Sigmoid colon (tissue), 7 donors: ENCODE measurements around the gene DUSP9. TPM values are rescaled to one million over a fixed set of nuclear protein-coding genes. Genes with fewer than 3 reads are reported as not detected.
A peak's percentile ranks its signal among the peaks of the same experiment; 100 is the strongest.

Experiments used
- DNase-seq: peaks from one replicate; pipeline ENCODE4 v3.0.0-alpha.2; 2019
- H3K27ac ChIP-seq, 4 donors: fragments of 200-600 bp; sonication (generic); one replicate each; pipeline ENCODE4 v1.5.1; 2016 to 2019; ENCODE audit warnings: mild to moderate bottlenecking in 1 of 4
- H3K27me3 ChIP-seq, 3 donors: fragments of 200-600 bp; sonication (generic); one replicate each; pipeline ENCODE4 v1.5.1; 2019; ENCODE audit warnings: mild to moderate bottlenecking in 1 of 3
- H3K36me3 ChIP-seq, 4 donors: fragments of 200-600 bp; sonication (generic); one replicate each; pipeline ENCODE4 v1.5.1; 2016 to 2019
- H3K4me1 ChIP-seq, 4 donors: fragments of 200-600 bp; sonication (generic); one replicate each; pipeline ENCODE4 v1.5.1; 2017 to 2019
- H3K4me3 ChIP-seq, 4 donors: fragments of 200-600 bp; sonication (generic); one replicate each; pipeline ENCODE4 v1.5.1; 2017 to 2019; ENCODE audit warnings: mild to moderate bottlenecking in 2 of 4, moderate library complexity in 1 of 4
- H3K9me3 ChIP-seq, 4 donors: fragments of 200-600 bp in 3 of 4; sonication (generic) in 3 of 4; one replicate each; pipeline versions ENCODE4 v1.5.1 to v1.6.1; 2013 to 2019
- EP300 ChIP-seq, 4 donors: sonication (generic); formaldehyde crosslinking; IDR thresholded peaks; one replicate each; pipeline ENCODE4 v1.6.1; 2017; ENCODE audit warnings: antibody characterized with exemption in 4 of 4
- POLR2A ChIP-seq, 2 donors: fragments of 450-650 bp; IDR thresholded peaks; one replicate each; pipeline ENCODE4 v1.6.1; 2016; ENCODE audit warnings: antibody characterized with exemption in 2 of 2, mild to moderate bottlenecking in 2 of 2, moderate library complexity in 2 of 2
- POLR2AphosphoS5 ChIP-seq, 4 donors: sonication (generic); formaldehyde crosslinking; IDR thresholded peaks; one replicate each; pipeline ENCODE4 v1.6.1; 2017; ENCODE audit warnings: antibody characterized with exemption in 4 of 4
- WGBS, 2 donors: extraction: QIAGEN DNeasy Blood & Tissue Kit; methylation state at CpG; one replicate each; pipeline ENCODE4 v1.1.7; 2013; 5-methylcytosine and 5-hydroxymethylcytosine counted together
- intact Hi-C: fragments of 100-400 bp; cut with DNase I; formaldehyde crosslinking; loops from one replicate; pipeline ENCODE4 v1.15.1; 2023
- polyA plus RNA-seq, 3 donors: library from polyadenylated mRNA; stranded (reverse); fragments of 200-250 nt; gene quantifications; one replicate each; pipeline ENCODE4 v1.2.3, GENCODE V29; 2013
- total RNA-seq, 4 donors: library from RNA; depleted of rRNA; stranded (reverse); fragments of >200 nt; gene quantifications; one replicate each; pipeline ENCODE4 v1.1.0, GENCODE V29; 2016
- TF ChIP-seq, protein P1 (sequence below), 4 experiments: fragments of 450-650 bp in 3 of 4; fragments of 200-600 bp in 1 of 4; IDR thresholded peaks; one replicate each; pipeline ENCODE4 v1.5.1; 2016 to 2019; ENCODE audit warnings: antibody characterized with exemption in 4 of 4, mild to moderate bottlenecking in 3 of 4, moderate library complexity in 2 of 4
- donor health status: healthy with polysubstance abuse.
- donor health status: Bipolar disorder and iron deficiency.
- donor health status: healthy.

Gene DUSP9
- total and polyA plus RNA-seq, 7 donors = 0.06 TPM; not detected in 6

DNA sequence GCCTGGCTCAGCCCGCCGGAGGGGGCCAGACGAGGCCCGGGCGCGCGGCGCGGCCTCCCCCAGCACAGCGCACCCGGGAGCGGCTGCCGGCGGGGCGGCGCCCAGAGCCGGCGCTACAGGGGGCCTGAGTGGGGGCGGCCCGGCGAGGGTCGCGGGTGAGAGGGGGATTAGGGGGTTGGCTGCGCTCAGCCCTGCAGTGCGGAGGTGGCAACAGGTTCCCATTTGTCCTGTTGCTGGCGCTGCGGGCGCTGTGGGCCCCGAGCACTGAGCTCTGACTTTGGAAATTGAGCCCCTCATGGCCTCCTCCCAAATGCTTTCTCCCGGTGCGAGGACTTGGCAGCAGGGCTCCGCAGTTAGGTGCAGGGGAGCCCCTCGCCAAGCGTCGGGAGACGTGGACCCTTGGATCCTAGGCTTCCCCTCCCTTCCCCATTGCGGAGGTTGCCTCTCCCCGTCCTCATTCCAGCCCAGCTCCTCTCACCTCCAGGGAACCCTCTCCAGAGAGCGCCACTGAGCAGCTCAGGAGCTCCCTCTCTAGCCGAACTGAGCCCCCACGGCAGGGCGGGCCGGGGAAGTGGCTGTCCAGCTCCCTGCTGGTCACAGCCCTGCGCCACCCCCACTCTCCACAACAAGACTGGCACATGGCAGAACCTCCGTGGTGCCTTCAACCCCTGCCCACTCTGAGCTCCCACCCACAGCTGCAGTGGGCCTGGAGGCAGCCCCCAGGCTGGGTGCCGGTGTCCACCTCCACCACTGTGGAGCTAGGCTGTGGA lies 2.5 kb upstream of the DUSP9 start:
- H3K27ac ChIP-seq = no peak overlapping the region
- intact Hi-C loops = loop anchor here (5.0 kb wide), 1 partner anchor 47 kb away; the partner anchor contains the start of gene CCNQ
- no peak overlapping the region for H3K4me3 ChIP-seq
- H3K36me3 ChIP-seq = no peaks in the 10 kb centered on the region
- TF ChIP-seq, protein P1, sequence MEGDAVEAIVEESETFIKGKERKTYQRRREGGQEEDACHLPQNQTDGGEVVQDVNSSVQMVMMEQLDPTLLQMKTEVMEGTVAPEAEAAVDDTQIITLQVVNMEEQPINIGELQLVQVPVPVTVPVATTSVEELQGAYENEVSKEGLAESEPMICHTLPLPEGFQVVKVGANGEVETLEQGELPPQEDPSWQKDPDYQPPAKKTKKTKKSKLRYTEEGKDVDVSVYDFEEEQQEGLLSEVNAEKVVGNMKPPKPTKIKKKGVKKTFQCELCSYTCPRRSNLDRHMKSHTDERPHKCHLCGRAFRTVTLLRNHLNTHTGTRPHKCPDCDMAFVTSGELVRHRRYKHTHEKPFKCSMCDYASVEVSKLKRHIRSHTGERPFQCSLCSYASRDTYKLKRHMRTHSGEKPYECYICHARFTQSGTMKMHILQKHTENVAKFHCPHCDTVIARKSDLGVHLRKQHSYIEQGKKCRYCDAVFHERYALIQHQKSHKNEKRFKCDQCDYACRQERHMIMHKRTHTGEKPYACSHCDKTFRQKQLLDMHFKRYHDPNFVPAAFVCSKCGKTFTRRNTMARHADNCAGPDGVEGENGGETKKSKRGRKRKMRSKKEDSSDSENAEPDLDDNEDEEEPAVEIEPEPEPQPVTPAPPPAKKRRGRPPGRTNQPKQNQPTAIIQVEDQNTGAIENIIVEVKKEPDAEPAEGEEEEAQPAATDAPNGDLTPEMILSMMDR (IDR thresholded peaks at IDR 0.05) = no peak
- TF ChIP-seq POLR2A (IDR thresholded peaks at IDR 0.05) (no peak), EP300 (IDR thresholded peaks at IDR 0.05) (no peak), POLR2AphosphoS5 (IDR thresholded peaks at IDR 0.05) (no peak)
- H3K27me3 ChIP-seq = peaks cover 53 to 82% (median 57%) of the 10 kb centered on the region in 3 donors
- peaks cover 0 to 36% (median 32%) of the 10 kb centered on the region in 4 donors for H3K4me1 ChIP-seq
- 7 to 9% methylated on average over 46 of the region's 46 CpGs for WGBS, 2 donors
- H3K9me3 ChIP-seq = no peaks in the 10 kb centered on the region
- DNase-seq = peak; percentile 59

DNA sequence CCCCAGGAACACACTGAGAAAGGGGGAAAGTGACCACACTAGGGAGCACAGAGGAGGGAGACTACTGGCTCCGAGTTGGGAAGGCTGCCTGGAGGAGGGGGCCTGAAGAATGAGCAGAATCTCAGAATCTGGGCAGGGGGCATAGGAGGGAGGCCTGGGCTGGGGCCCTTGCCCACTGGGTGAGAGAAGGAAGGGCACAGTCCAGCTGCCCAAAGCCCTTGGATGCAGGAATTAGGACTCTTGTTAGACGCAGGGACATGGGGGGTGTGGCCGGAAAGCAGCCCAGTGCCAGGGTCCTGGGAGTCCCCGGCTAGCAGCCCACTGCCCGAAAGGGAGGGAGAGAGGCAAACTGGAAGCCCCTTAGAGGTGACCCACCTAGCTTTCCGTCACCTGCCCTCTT lies 1.9 kb upstream of the DUSP9 start:
- no peak overlapping the region for H3K27ac ChIP-seq
- intact Hi-C loops = loop anchor here (5.0 kb wide), 1 partner anchor 48 kb away; the partner anchor contains the start of gene CCNQ
- WGBS, 2 donors = 58 to 59% methylated on average over 6 of the region's 6 CpGs
- H3K27me3 ChIP-seq = peaks cover 53 to 82% (median 57%) of the 10 kb centered on the region in 3 donors
- no peaks in the 10 kb centered on the region for H3K9me3 ChIP-seq
- DNase-seq = peak; percentile 37
- TF ChIP-seq POLR2A (IDR thresholded peaks at IDR 0.05) (no peak), POLR2AphosphoS5 (IDR thresholded peaks at IDR 0.05) (no peak), EP300 (IDR thresholded peaks at IDR 0.05) (no peak)
- TF ChIP-seq, protein P1 (IDR thresholded peaks at IDR 0.05) = no peak
- no peaks in the 10 kb centered on the region for H3K36me3 ChIP-seq
- peaks cover 0 to 36% (median 32%) of the 10 kb centered on the region in 4 donors for H3K4me1 ChIP-seq
- H3K4me3 ChIP-seq = no peak overlapping the region

DNA sequence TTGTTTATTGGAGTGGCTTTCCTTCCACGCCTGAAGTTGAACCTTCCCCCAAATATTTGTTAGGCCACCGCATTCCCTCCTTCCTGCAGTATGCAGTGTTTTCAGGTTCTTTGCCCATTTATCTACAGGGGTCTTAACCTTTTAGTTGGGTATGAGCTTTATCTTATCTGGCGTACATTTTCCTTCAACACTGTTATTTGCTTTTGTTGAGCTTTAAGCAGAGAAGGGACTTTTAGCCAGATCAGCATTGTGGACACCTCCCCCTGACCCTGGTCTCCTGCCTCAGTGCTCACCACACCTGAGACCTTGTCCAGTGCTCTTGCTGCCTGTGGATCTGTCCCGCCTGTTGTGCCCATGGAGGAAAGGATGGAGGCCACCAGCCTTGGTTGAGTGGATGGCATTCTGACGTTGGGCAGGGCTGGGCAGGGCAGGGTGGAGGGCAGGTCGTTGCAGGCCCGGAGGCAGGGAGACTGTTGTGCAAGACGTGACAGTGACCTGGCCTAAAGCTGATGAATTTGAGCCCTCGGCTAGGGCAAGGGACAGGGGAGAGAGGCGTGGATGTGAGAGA lies 998 bp upstream of the DUSP9 start:
- whole genome bisulfite sequencing, 2 donors = 24 to 60% methylated on average over 10 of the region's 10 CpGs
- Histone ChIP-seq H3K27me3 (peaks cover 53 to 80% (median 57%) of the 10 kb centered on the region in 3 donors), H3K4me1 (peaks cover 0 to 36% (median 32%) of the 10 kb centered on the region in 4 donors), H3K4me3 (no peak overlapping the region), H3K27ac (no peak overlapping the region), H3K36me3 (no peaks in the 10 kb centered on the region), H3K9me3 (no peaks in the 10 kb centered on the region)
- peak; percentile 42 for DNase-seq
- intact Hi-C loops = loop anchor here (5.0 kb wide), 1 partner anchor 49 kb away; the partner anchor contains the start of gene CCNQ
- TF ChIP-seq POLR2A (IDR thresholded peaks at IDR 0.05) = no peak
- no peak for TF ChIP-seq POLR2AphosphoS5 (IDR thresholded peaks at IDR 0.05)
- TF ChIP-seq, protein P1 (IDR thresholded peaks at IDR 0.05) = no peak
- no peak for TF ChIP-seq EP300 (IDR thresholded peaks at IDR 0.05)

DNA sequence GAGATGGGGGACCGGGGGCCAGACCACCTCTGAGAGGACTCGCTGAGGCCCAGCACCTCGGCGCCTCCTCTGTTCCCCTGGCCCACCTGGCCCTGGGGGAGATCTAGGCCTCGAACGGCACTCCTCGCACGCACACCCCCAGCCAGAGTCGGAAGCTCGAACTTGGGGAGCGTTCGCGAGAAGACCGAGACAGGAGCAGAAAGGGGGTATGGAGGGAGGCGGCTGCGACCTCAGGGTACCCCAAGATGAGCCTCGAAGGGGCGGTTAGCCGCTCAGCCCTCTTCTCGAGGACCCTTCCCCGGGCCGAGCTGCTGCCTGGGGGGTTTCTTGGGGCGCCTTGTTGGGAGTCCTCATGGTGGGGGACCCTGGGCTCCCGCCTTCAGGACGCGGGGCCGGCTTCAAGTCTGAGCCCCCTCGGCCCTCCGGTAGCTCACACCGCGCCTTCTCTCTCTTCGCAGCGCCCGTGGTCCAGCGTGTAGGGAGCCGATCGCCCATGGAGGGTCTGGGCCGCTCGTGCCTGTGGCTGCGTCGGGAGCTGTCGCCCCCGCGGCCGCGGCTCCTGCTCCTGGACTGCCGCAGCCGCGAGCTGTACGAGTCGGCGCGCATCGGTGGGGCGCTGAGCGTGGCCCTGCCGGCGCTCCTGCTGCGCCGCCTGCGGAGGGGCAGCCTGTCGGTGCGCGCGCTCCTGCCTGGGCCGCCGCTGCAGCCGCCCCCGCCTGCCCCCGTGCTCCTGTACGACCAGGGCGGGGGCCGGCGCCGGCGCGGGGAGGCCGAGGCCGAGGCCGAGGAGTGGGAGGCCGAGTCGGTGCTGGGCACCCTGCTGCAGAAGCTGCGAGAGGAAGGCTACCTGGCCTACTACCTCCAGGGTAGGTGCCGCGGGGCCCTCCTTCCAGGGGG lies 706 bp downstream of the DUSP9 start:
- Histone ChIP-seq H3K9me3 (no peaks in the 10 kb centered on the region), H3K36me3 (no peaks in the 10 kb centered on the region), H3K27me3 (peaks cover 38 to 63% (median 41%) of the 10 kb centered on the region in 3 donors), H3K4me3 (peak overlapping the region in 2 of 4 donors; percentile 17 to 22), H3K27ac (no peak overlapping the region), H3K4me1 (peaks cover 0 to 26% (median 23%) of the 10 kb centered on the region in 4 donors)
- TF ChIP-seq EP300 (IDR thresholded peaks at IDR 0.05) = no peak
- TF ChIP-seq POLR2A (IDR thresholded peaks at IDR 0.05) = no peak
- TF ChIP-seq, protein P1 (IDR thresholded peaks at IDR 0.05) = no peak
- no peak for TF ChIP-seq POLR2AphosphoS5 (IDR thresholded peaks at IDR 0.05)
- WGBS, 2 donors = 10 to 26% methylated on average over 85 of the region's 85 CpGs
- intact Hi-C loops = loop anchor here (5.0 kb wide), 1 partner anchor 50 kb away; the partner anchor contains the start of gene CCNQ
- peak; percentile 34 for DNase-seq
